OCI-LY7 (cell line): ENCODE data around the gene BCAP29. TPM values are rescaled to one million over a fixed set of nuclear protein-coding genes. Genes with fewer than 3 reads are reported as not detected.
A peak's percentile ranks its signal among the peaks of the same experiment; 100 is the strongest.

Experiments
- BruUV-seq: library from RNA; stranded (reverse); fragments of 400-500 nt; replicated peaks from 2 replicates; lab custom pipeline; 2021; lab: Mats Ljungman, UMichigan
- CTCF ChIA-PET: fragments of 300-600 bp; sonication (Branson Sonifier 250); formaldehyde crosslinking; loops from one replicate; lab custom pipeline; 2022; ENCODE audit warnings: antibody characterized with exemption; ENCODE audit not compliant: unreplicated experiment; lab: Charles Lee
- POLR2A ChIA-PET: fragments of 300-600 bp; sonication (Branson Sonifier 250); formaldehyde crosslinking; loops from one replicate; lab custom pipeline; 2022; ENCODE audit warnings: antibody characterized with exemption; lab: Charles Lee
- DNase-seq: peaks from one replicate; pipeline ENCODE4 v3.0.0-alpha.2; 2015; ENCODE audit warnings: low spot score
- H2AFZ ChIP-seq: fragments of 200-600 bp; sonication (generic), shearing (Covaris generic); 2 replicates; pipeline ENCODE4 v1.6.1; 2014; ENCODE audit warnings: mild to moderate bottlenecking, antibody characterized with exemption, low read length, moderate library complexity
- H3K27ac ChIP-seq: fragments of 200-600 bp; sonication (generic); 2 replicates; pipeline ENCODE4 v1.5.1; 2014; ENCODE audit warnings: mixed run types, low read depth, mild to moderate bottlenecking, moderate library complexity, low read length, inconsistent platforms; ENCODE audit not compliant: poor library complexity, severe bottlenecking
- H3K36me3 ChIP-seq: fragments of 200-600 bp; sonication (generic); 2 replicates; pipeline ENCODE4 v1.6.1; 2014; ENCODE audit warnings: mild to moderate bottlenecking, antibody characterized with exemption, low read length, moderate library complexity, mixed read lengths; ENCODE audit not compliant: insufficient read depth
- H3K4me1 ChIP-seq: fragments of 200-600 bp; sonication (generic); 2 replicates; pipeline ENCODE4 v1.5.1; 2014; ENCODE audit warnings: mild to moderate bottlenecking, low read length; ENCODE audit not compliant: insufficient read depth, poor library complexity, severe bottlenecking
- H3K4me2 ChIP-seq: fragments of 200-600 bp; sonication (generic); 2 replicates; pipeline ENCODE4 v1.6.1; 2014; ENCODE audit warnings: mild to moderate bottlenecking, low read length
- H3K4me3 ChIP-seq: fragments of 200-600 bp; sonication (generic); 2 replicates; pipeline ENCODE4 v1.5.1; 2014; ENCODE audit warnings: mild to moderate bottlenecking, low read depth, low read length; ENCODE audit not compliant: poor library complexity, severe bottlenecking
- H3K79me2 ChIP-seq: fragments of 200-600 bp; sonication (generic); 2 replicates; pipeline ENCODE4 v1.6.1; 2016; ENCODE audit warnings: low read depth, mild to moderate bottlenecking, low read length, moderate library complexity, mixed read lengths; ENCODE audit not compliant: insufficient read depth
- H3K9me2 ChIP-seq: fragments of 200-600 bp; sonication (generic); 2 replicates; pipeline ENCODE4 v1.6.1; 2016; ENCODE audit warnings: mild to moderate bottlenecking, low read length, mixed read lengths; ENCODE audit not compliant: insufficient read depth
- H3K9me3 ChIP-seq: fragments of 200-600 bp; sonication (generic); 2 replicates; pipeline ENCODE4 v1.6.1; 2014; ENCODE audit warnings: mild to moderate bottlenecking, mixed run types, low read length, mixed read lengths
- H4K20me1 ChIP-seq: fragments of 200-600 bp; sonication (generic); 2 replicates; pipeline ENCODE4 v1.6.1; 2014; ENCODE audit warnings: mild to moderate bottlenecking, antibody characterized with exemption, low read length, moderate library complexity, mixed read lengths; ENCODE audit not compliant: insufficient read depth
- CTCF ChIP-seq: fragments of 200-600 bp; sonication (generic); conservative IDR thresholded peaks from 2 replicates; pipeline ENCODE4 v1.5.1; 2014; ENCODE audit warnings: mild to moderate bottlenecking, antibody characterized with exemption, low read length, moderate library complexity, mixed read lengths
- EZH2phosphoT487 ChIP-seq: fragments of 200-600 bp; sonication (generic); IDR thresholded peaks from 2 replicates; pipeline ENCODE4 v1.6.1; 2018; ENCODE audit warnings: low read depth, borderline replicate concordance, mild to moderate bottlenecking, mixed run types, antibody characterized with exemption, low read length, moderate library complexity, mixed read lengths
- intact Hi-C: fragments of 100-400 bp; cut with micrococcal nuclease; formaldehyde crosslinking; loops from one replicate; pipeline ENCODE4 v1.10.0; 2022; ENCODE audit not compliant: unreplicated experiment
- total RNA-seq, 2 experiments: library from RNA; depleted of rRNA in 1 of 2; stranded (reverse); fragments of >200 nt in 1 of 2; shearing (Covaris generic) in 1 of 2; gene quantifications; 2 replicates each; pipeline ENCODE4 v1.2.3, GENCODE V29; 2014 to 2022

Gene BCAP29
- total RNA-seq, 2 experiments from 2014 or later, result 18.7 to 26.3 TPM

- H3K9me2 ChIP-seq, result no peaks in the 10 kb centered on the region
- peaks cover 72% of the 10 kb centered on the region for H3K36me3 ChIP-seq
- TF ChIP-seq CTCF, result no peak
- no peak for TF ChIP-seq EZH2phosphoT487
- H3K4me1 ChIP-seq, result no peaks in the 10 kb centered on the region
- H2AFZ ChIP-seq, result no peak overlapping the region
- no peak overlapping the region for H3K4me2 ChIP-seq
- ChIA-PET CTCF (no interaction called here), POLR2A (interaction anchor here (0.6 kb wide), 2 partner anchors 53 to 937 kb away, joined by 3 to 4 read pairs; no protein-coding TSS in a partner anchor)
- no peak for DNase-seq
- no TSS peak for BruUV-seq
- H3K9me3 ChIP-seq, result no peaks in the 10 kb centered on the region
- no peaks in the 10 kb centered on the region for H3K79me2 ChIP-seq
- no peak overlapping the region for H3K27ac ChIP-seq
- no peak overlapping the region for H3K4me3 ChIP-seq
- no peaks in the 10 kb centered on the region for H4K20me1 ChIP-seq
- intact Hi-C loops, result no loop called here
These were observed 6.5 kb upstream of the BCAP29 start for GRCh38 chr7:107573537-107573936.

- DNase-seq, result no peak
- CTCF ChIA-PET, result no interaction called here
- H3K9me2 ChIP-seq, result no peaks in the 10 kb centered on the region
- H3K4me2 ChIP-seq, result peak overlapping the region; percentile 92
- intact Hi-C loops, result no loop called here
- H3K27ac ChIP-seq, result peak overlapping the region; percentile 45
- TF ChIP-seq EZH2phosphoT487, result no peak
- no peak for TF ChIP-seq CTCF
- TSS peak; percentile 93 for BruUV-seq
- peak overlapping the region; percentile 91 for H2AFZ ChIP-seq
- peaks cover 13% of the 10 kb centered on the region for H3K79me2 ChIP-seq
- H3K36me3 ChIP-seq, result peaks cover 42% of the 10 kb centered on the region
- H3K9me3 ChIP-seq, result no peaks in the 10 kb centered on the region
- H3K4me1 ChIP-seq, result peaks cover 18% of the 10 kb centered on the region
- POLR2A ChIA-PET, result interaction anchor here (0.7 to 1.3 kb wide), 5 partner anchors 15 to 44 kb away, joined by 3 to 4 read pairs (median 3); partner anchors contain the start of genes COG5 and DUS4L
- H3K4me3 ChIP-seq, result peak overlapping the region; percentile 85
- no peaks in the 10 kb centered on the region for H4K20me1 ChIP-seq
These were observed 527 bp upstream of the BCAP29 start for GRCh38 chr7:107579554-107579884.

DNA sequence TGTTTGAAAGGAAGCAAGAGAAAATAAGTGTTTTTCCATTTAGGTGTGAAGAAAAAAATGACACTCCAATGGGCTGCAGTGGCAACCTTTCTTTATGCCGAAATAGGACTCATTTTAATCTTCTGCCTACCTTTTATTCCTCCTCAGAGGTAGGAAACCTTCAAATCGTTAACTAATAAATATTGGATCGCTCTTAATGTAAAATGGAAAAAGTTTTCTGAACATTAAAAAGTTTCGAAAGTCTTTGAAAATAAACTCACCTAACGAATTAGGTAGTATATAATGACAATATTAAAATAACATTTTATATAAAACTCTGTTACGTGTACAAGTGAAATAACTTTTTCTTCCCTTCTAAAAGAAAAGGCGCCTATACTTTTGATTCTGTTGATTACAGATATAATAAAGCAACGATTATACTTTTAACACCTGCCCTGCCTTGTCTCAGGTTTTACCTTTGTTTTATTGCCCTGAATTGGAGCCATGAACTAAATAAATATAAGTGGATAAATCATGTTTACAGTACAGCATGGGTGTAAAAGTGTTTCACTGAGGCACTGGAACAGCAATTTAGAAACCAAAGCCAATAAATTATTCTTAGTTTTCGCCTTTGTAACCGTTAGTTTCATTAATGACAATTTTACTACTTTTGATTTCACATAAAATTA lies 804 bp downstream of the BCAP29 start:
- peaks cover 38% of the 10 kb centered on the region for H3K36me3 ChIP-seq
- no peaks in the 10 kb centered on the region for H3K9me2 ChIP-seq
- H4K20me1 ChIP-seq, result no peaks in the 10 kb centered on the region
- BruUV-seq, result TSS peak; percentile 65
- H3K4me3 ChIP-seq, result peak overlapping the region; percentile 85
- peaks cover 18% of the 10 kb centered on the region for H3K4me1 ChIP-seq
- TF ChIP-seq CTCF, result no peak; the same call in 1 of the 2 replicates
- no peak for TF ChIP-seq EZH2phosphoT487
- H3K9me3 ChIP-seq, result no peaks in the 10 kb centered on the region
- peak overlapping the region; percentile 92 for H3K4me2 ChIP-seq
- peaks cover 13% of the 10 kb centered on the region for H3K79me2 ChIP-seq
- DNase-seq, result no peak
- intact Hi-C loops, result loop anchor here (1.0 to 10.0 kb wide), 4 partner anchors 18 to 294 kb away; partner anchors contain the start of genes COG5 and DUS4L
- peak overlapping the region; percentile 45 for H3K27ac ChIP-seq
- ChIA-PET POLR2A (interaction anchor here (1.1 kb wide), 1 partner anchor 16 kb away, joined by 3 read pairs; no protein-coding TSS in a partner anchor), CTCF (no interaction called here)
- peak overlapping the region; percentile 91 for H2AFZ ChIP-seq
